C4-2B (cell line): Measurements from ENCODE around the gene ASB9.

Source experiments
- H3K27ac ChIP-seq: fragments of 450-650 bp; 2 replicates; pipeline ENCODE4 v1.5.1; 2017
- CTCF ChIP-seq: fragments of 450-650 bp; conservative IDR thresholded peaks from 2 replicates; pipeline ENCODE4 v1.5.1; 2017; ENCODE audit warnings: mild to moderate bottlenecking
- ZFX ChIP-seq: fragments of 450-650 bp; IDR thresholded peaks from 2 replicates; pipeline ENCODE4 v1.6.1; 2017

The ASB9 gene

GRCh38 chrX:15241301-15241700 lies 28.6 kb downstream of the ASB9 start:
- H3K27ac ChIP-seq = no peak overlapping the region
- TF ChIP-seq ZFX = no peak
- TF ChIP-seq CTCF = no peak

DNA sequence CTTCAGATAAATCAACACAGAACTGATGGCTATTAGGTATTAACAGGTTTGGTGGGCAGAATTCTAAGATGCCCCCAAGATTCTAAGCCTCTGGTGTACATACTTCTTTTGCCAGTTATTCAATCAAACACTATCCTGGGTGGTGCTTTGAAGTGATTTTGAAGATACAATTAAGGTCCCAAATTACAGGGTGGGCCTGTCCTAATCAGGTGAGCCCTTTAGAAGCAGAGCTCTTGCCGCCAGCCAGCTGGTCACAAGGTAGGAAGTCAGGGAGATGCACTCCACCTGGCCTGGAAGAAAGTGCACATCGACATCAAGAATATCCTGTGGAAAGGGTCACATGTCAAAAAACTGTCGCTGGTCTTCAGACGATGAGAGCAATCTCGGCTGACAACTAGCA lies 29.5 kb downstream of the ASB9 start:
- H3K27ac ChIP-seq = no peak overlapping the region
- TF ChIP-seq CTCF = no peak
- TF ChIP-seq ZFX = no peak

DNA sequence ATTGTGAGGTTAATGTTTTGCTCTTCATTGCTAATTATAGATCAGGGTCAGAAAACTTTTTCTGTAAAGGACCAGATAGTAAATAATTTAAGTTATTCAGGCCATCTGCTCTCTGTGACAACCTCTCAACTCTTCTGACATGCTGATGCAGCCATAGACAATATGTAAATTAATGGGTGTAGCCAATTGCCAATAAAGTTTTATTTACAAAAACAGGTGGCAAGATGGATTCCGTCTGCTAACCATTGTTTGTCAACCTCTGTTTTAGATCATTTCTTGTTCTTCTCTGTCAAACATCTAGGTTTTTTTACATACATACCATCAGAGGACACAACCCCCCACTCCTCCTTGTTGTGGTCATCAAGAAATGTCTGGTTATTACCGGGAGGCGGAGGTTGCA lies 33.7 kb downstream of the ASB9 start:
- H3K27ac ChIP-seq = no peak overlapping the region
- TF ChIP-seq CTCF = no peak
- TF ChIP-seq ZFX = no peak

GRCh38 chrX:15235001-15235400 lies 34.9 kb downstream of the ASB9 start:
- TF ChIP-seq CTCF (no peak), ZFX (no peak)

DNA sequence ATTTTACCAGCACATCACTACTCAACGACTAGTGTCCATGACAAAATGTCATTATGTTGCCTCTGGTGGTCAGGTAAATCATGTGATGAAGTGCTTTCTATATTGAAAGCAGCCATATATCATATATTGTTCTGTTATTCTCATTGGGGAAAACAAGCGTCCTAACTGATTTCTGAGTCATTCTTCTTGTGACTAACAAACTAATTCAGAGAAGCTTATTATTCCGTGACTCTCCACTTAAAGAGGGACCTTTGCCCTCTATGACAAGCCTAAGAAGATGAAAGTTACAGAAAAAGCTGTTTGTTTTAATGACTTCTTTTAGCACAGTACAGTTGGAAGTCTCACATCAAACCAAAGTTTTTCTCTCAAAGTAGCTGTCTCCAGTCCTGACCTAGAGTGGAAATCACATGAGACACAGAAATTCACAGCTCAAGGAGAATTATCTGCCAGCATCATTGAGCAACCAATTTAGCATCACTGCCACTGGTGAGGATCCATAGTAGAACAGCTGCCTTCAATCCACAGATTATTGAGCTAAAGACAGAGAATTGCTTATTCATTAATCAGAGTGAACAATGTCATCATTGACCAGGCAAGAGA lies 36.4 kb downstream of the ASB9 start:
- H3K27ac ChIP-seq = no peak overlapping the region
- TF ChIP-seq ZFX (no peak), CTCF (no peak)

More at GRCh38 chrX:15235001-15235400, 34.9 kb downstream of the ASB9 start:
- no peak overlapping the region for H3K27ac ChIP-seq

DNA sequence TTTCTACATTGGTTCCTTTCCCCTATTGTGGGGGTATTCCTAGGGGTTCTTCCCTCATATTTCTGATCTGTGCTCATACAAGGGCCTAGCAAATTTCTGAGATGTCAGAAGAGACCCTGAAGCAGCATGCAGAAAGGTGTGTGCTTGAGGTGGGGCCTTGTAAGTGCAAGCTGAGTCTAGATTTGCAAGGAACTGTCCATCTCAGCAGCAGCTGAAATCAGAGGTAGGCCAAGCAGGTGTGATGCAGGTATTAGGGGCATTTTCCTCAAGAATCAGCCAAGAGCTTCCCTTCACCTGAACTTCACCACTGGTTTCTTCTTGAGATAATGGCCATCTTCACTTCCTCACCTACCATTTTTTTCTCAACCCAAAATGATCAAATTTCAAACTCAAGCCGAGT lies 45.1 kb downstream of the ASB9 start:
- H3K27ac ChIP-seq = no peak overlapping the region
- TF ChIP-seq ZFX (no peak), CTCF (no peak)

- TF ChIP-seq CTCF (no peak), ZFX (no peak)
- H3K27ac ChIP-seq = no peak overlapping the region
Measured at GRCh38 chrX:15221321-15221720, 48.6 kb downstream of the ASB9 start.
